Aorta (tissue), 5 donors: ENCODE measurements around the gene PIK3R5. TPM values are rescaled to one million over a fixed set of nuclear protein-coding genes. Genes with fewer than 3 reads are reported as not detected.

Experiments
- ATAC-seq: fragments of 200-7000 bp; cut with Tn5 transposase; one replicate; pipeline ENCODE4 v1.9.1; 2022; ENCODE audit warnings: moderate library complexity; ENCODE audit not compliant: low FRiP score
- DNase-seq, 2 donors: peaks; one replicate each; pipeline ENCODE4 v3.0.0-alpha.2; 2020
- H3K27ac ChIP-seq, 2 donors: one replicate each; pipeline ENCODE4 v1.5.1; 2013; ENCODE audit warnings: low read length in 2 of 2, mild to moderate bottlenecking in 2 of 2, moderate library complexity in 2 of 2, control low read depth in 1 of 2, inconsistent platforms in 1 of 2, low read depth in 1 of 2
- H3K27me3 ChIP-seq, 2 donors: one replicate each; pipeline ENCODE4 v1.6.1; 2013; ENCODE audit warnings: control low read depth in 1 of 2, low read length in 1 of 2, mild to moderate bottlenecking in 1 of 2, moderate library complexity in 1 of 2; ENCODE audit not compliant: insufficient read depth in 2 of 2, control insufficient read depth in 1 of 2
- H3K36me3 ChIP-seq, 2 donors: one replicate each; pipeline ENCODE4 v1.6.1; 2013; ENCODE audit warnings: control low read depth in 1 of 2, low read length in 1 of 2, mild to moderate bottlenecking in 1 of 2; ENCODE audit not compliant: insufficient read depth in 2 of 2, control insufficient read depth in 1 of 2
- H3K4me1 ChIP-seq, 2 donors: one replicate each; pipeline ENCODE4 v1.6.1; 2013; ENCODE audit warnings: low read length in 2 of 2, control low read depth in 1 of 2, mild to moderate bottlenecking in 1 of 2, moderate library complexity in 1 of 2; ENCODE audit not compliant: insufficient read depth in 2 of 2, control insufficient read depth in 1 of 2
- H3K4me3 ChIP-seq, 2 donors: one replicate each; pipeline ENCODE4 v1.5.1; 2013; ENCODE audit warnings: low read length in 2 of 2, control low read depth in 1 of 2, mild to moderate bottlenecking in 1 of 2
- H3K9me3 ChIP-seq: one replicate; pipeline ENCODE4 v1.6.1; 2013; ENCODE audit warnings: mild to moderate bottlenecking, low read length; ENCODE audit not compliant: control insufficient read depth
- WGBS, 2 donors: extraction: QIAGEN DNeasy Blood & Tissue Kit; methylation state at CpG; one replicate each; pipeline ENCODE4 v1.1.7; 2013; 5-methylcytosine and 5-hydroxymethylcytosine counted together
- intact Hi-C, 2 donors: fragments of 100-400 bp; cut with DNase I; formaldehyde crosslinking; loops; one replicate each; pipeline versions ENCODE4 v1.14.2 to v1.15.0; 2022
- polyA plus RNA-seq, 2 donors: library from polyadenylated mRNA; stranded (reverse); fragments of 200-250 nt; gene quantifications; one replicate each; pipeline ENCODE4 v1.2.3, GENCODE V29; 2013
- total RNA-seq, 2 donors: library from RNA; stranded (reverse); fragmentation: NEBNext Ultra II Directional; extraction: Animal tissue kit (Norgen Biotek cat#: 25700); gene quantifications; one replicate each; pipeline ENCODE4 v1.2.1, GENCODE V29; 2021
- donor health status: healthy with polysubstance abuse.
- donor health status: Bipolar disorder and iron deficiency.
- donor health status: DM: no; HTN: no; CAD: no.
- donor health status: DM: no; HTN: no; CAD: no.
- donor health status: DM: yes; HTN: yes; CAD: no.

The PIK3R5 gene
- total and polyA plus RNA-seq, 4 donors: 1.4 to 18.5 (median 13.4) TPM

DNA sequence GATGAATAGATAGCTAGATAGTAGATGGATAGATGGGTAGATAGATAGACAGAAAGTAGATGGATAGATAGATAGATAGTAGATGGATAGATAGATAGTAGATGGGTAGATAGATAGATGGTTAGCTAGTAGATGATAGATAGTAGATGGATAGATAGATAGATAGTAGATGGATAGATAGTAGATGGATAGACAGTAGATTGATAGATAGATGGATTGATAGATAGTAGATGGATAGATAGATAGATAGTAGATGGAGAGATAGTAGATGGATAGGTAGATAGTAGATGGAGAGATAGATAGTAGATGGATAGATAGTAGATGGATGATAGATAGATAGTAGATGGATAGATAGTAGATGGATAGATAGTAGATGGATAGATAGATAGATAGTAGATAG, 40.4 kb downstream of the PIK3R5 start:
- Histone ChIP-seq H3K9me3 (peaks cover 9% of the 10 kb centered on the region), H3K27me3 (no peaks in the 10 kb centered on the region), H3K4me1 (no peaks in the 10 kb centered on the region), H3K27ac (no peak overlapping the region), H3K36me3 (no peaks in the 10 kb centered on the region), H3K4me3 (no peak overlapping the region)
- DNase-seq (no peak), ATAC-seq (no peak)
- intact Hi-C loops: no loop called here

DNA sequence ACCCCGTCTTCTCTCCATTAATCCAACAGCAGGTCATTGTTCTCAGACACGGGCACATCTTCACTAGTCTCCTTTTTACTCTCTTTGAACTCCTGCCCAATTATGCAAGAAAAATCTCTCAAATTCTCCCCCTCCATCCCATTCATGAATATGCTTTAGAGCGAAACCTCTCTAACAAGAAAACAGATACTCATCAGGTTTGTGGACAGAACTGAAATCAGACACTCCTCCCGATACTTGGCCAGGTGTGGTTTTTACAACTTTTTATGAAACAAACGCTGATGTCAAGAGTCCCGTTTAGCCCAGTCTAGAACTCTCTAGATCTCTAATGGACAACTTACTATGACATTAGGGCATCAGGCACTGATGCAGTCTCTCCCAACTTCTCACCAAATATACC, 40.9 kb downstream of the PIK3R5 start:
- no peaks in the 10 kb centered on the region for H3K36me3 ChIP-seq
- H3K4me3 ChIP-seq: no peak overlapping the region
- H3K9me3 ChIP-seq: peaks cover 8% of the 10 kb centered on the region
- ATAC-seq (no peak), DNase-seq (no peak)
- intact Hi-C loops: no loop called here
- WGBS, 2 donors: 82 to 85% methylated on average over 6 of the region's 6 CpGs
- H3K27me3 ChIP-seq: no peaks in the 10 kb centered on the region
- no peak overlapping the region for H3K27ac ChIP-seq
- no peaks in the 10 kb centered on the region for H3K4me1 ChIP-seq

DNA sequence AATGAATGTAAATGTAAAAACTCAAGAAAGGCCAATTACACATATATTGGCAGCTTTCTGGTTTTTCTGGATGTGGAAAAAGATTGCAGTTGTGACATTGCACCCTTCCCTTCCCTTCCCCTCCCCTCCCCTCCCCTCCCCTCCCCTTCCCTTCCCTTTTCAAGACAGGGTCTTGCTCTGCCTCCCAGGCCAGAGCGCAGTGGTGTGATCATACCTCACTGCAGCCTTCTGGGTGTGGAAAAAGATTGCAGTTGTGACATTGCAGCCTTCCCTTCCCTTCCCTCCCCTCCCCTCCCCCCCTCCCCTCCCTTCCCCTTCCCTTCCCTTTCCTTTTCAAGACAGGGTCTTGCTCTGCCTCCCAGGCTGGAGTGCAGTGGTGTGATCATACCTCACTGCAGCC, 41.7 kb downstream of the PIK3R5 start:
- Histone ChIP-seq H3K27me3 (no peaks in the 10 kb centered on the region), H3K4me3 (no peak overlapping the region), H3K9me3 (peaks cover 8% of the 10 kb centered on the region), H3K36me3 (no peaks in the 10 kb centered on the region), H3K4me1 (no peaks in the 10 kb centered on the region), H3K27ac (no peak overlapping the region)
- WGBS, 2 donors: 88 to 100% methylated on average over 1 of the region's 1 CpG
- ATAC-seq (no peak), DNase-seq (no peak)
- intact Hi-C loops: no loop called here

DNA sequence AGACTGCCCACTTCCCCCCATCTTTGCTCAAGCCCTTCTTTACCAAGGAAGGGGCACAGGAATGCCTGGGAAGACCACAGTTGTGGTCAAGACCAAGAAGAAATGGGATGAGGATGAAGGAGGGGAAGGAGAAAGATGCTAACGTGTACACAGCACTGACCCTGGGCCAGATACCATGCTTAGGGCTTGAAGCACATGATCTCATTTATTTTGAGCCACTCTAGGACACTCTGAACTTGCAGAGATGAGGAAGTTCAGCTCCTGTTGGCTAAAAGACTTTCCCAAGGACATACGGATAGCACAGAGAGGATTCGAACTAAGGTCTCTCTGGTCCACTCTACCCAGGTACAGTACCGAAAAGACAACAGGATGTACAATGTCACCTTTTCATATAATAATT, 42.6 kb downstream of the PIK3R5 start:
- no peaks in the 10 kb centered on the region for H3K27me3 ChIP-seq
- peaks cover 8% of the 10 kb centered on the region for H3K9me3 ChIP-seq
- intact Hi-C loops: no loop called here
- no peaks in the 10 kb centered on the region for H3K36me3 ChIP-seq
- DNase-seq (no peak), ATAC-seq (peak; percentile 38)
- H3K4me3 ChIP-seq: no peak overlapping the region
- no peak overlapping the region for H3K27ac ChIP-seq
- 85 to 91% methylated on average over 4 of the region's 4 CpGs for WGBS, 2 donors
- H3K4me1 ChIP-seq: no peaks in the 10 kb centered on the region

DNA sequence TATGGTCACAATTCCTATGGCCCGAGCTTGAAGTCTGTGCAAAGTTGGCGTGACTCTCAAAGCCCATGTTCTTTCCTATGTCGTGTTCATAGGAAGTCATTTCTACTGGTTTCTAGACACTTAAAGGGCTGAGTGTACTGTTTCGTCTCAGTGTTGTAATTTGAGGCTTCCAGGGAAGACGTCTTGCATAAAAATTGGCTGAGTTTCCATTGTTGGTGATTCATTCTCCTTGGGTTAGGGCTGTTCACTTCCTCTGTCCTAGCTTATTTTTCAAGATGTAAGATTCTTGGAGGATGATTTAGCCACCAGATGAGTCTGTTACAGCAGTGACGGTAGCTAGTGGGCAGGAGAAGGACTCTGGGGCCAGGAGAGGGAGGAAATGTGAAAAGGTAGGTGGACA, 43.1 kb downstream of the PIK3R5 start:
- Histone ChIP-seq H3K4me1 (no peaks in the 10 kb centered on the region), H3K27ac (no peak overlapping the region), H3K9me3 (peaks cover 5% of the 10 kb centered on the region), H3K27me3 (no peaks in the 10 kb centered on the region), H3K4me3 (no peak overlapping the region), H3K36me3 (no peaks in the 10 kb centered on the region)
- peak; percentile 52 for ATAC-seq
- WGBS, 2 donors: 39 to 41% methylated on average over 6 of the region's 6 CpGs
- intact Hi-C loops: no loop called here
- DNase-seq: no peak

DNA sequence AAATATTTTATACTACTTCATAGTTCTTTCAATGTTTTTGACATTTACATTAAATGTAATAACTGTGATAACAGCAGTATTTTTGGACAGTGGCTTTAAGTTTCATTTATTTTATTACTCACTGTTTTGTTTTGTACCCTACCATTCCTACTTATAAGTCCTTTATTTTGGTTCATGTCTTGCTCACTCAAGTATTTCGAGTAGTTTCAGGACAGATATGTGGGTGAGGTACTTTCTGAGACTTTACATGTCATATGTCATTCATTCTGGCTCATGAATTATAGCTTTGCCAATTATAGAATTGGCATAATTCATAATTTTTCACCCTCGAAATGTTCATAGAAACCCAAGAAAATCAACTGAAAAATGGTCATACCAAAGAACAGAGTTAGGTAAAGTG, 44.4 kb downstream of the PIK3R5 start:
- Histone ChIP-seq H3K27ac (no peak overlapping the region), H3K9me3 (peaks cover 1% of the 10 kb centered on the region), H3K36me3 (no peaks in the 10 kb centered on the region), H3K4me1 (no peaks in the 10 kb centered on the region), H3K27me3 (no peaks in the 10 kb centered on the region), H3K4me3 (no peak overlapping the region)
- DNase-seq (no peak), ATAC-seq (no peak)
- 26 to 35% methylated on average over 2 of the region's 2 CpGs for WGBS, 2 donors
- intact Hi-C loops: no loop called here

DNA sequence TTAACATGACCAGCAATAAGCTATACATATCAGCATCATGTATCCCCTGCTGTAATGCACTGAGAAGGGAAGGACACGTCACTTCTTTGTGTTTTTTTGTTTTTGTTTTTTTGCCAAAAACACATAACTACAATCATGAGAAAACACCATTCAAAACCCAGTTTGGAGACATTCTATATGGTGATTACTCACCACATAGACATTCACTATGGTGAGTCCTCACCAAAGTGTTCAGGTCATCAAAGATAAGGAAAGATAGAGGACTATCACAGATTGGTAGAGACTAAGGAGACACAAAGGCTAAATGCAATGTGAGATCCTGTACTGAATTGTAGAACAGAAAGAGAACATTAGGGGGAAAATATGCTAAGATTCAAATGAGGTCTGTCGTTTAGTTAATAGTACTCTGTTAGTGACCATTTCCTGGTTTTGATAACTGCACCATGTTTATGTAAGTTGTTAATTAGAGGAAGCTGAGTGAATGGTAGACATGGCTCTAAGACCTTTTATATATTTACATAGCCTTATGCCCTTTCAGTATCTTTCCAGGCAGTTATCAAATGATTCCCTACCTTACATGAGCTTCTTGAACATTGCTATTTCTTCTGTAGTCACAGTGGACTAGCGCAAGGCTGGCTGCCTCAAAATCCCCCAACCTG, 46.6 kb downstream of the PIK3R5 start:
- H3K27me3 ChIP-seq: no peaks in the 10 kb centered on the region
- intact Hi-C loops: no loop called here
- H3K4me1 ChIP-seq: no peaks in the 10 kb centered on the region
- H3K27ac ChIP-seq: no peak overlapping the region
- H3K36me3 ChIP-seq: no peaks in the 10 kb centered on the region
- 59 to 74% methylated on average over 3 of the region's 3 CpGs for WGBS, 2 donors
- no peak for ATAC-seq
- DNase-seq: no peak
- H3K4me3 ChIP-seq: no peak overlapping the region
- peaks cover 1% of the 10 kb centered on the region for H3K9me3 ChIP-seq

DNA sequence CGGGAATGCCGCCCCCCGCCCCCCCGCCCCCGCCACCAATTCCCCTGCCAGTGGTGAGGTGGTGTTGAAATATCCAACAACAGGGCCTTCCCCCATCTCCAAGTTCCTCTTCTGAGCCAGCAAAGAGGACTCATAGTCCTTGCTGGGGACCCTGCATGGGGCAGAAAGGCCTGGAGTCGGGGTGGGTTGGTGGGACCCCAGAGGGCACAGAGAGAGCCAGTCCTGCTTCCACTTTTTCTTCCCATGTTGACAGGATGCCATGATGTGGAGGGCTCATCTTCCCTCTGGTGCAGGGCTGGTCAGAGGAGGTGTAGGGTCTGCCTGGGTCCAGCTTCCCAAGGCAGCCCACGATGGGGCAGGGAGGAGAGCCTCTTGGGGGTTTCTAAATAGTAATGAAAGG, 49.0 kb downstream of the PIK3R5 start:
- Histone ChIP-seq H3K4me3 (no peak overlapping the region), H3K4me1 (no peaks in the 10 kb centered on the region), H3K36me3 (no peaks in the 10 kb centered on the region), H3K9me3 (peaks cover 1% of the 10 kb centered on the region), H3K27me3 (no peaks in the 10 kb centered on the region), H3K27ac (no peak overlapping the region)
- DNase-seq (peak in 1 of 2 donors; percentile 59), ATAC-seq (no peak)
- intact Hi-C loops: no loop called here
- WGBS, 2 donors: 74 to 76% methylated on average over 7 of the region's 7 CpGs

DNA sequence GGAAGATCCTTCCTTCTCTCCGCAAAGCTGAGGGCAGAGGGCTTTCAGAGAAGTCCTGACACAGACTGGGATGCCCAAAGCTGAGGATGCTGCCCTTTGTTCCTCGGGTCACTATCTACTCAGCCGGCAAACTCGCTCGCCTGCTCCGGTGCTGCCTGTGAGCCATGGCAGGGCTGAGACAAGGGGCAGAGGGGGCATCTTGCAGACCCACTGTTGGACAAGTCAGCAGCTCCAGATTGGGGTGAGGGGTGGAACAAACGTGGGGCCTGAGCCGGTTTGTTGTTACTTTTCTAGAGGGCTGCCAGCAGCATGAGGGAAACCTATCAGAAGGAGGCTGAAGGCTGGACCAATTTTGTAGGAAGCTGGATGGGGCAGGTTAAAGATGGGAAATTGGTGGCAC, 51.0 kb downstream of the PIK3R5 start:
- H3K27me3 ChIP-seq: no peaks in the 10 kb centered on the region
- peaks cover 1% of the 10 kb centered on the region for H3K9me3 ChIP-seq
- intact Hi-C loops: no loop called here
- ATAC-seq (no peak), DNase-seq (no peak)
- no peaks in the 10 kb centered on the region for H3K36me3 ChIP-seq
- 78 to 79% methylated on average over 8 of the region's 8 CpGs for WGBS, 2 donors
- no peaks in the 10 kb centered on the region for H3K4me1 ChIP-seq
- no peak overlapping the region for H3K27ac ChIP-seq
- no peak overlapping the region for H3K4me3 ChIP-seq
